CD14-positive monocyte (primary cell): Measurements from ENCODE around the gene LRRC49. TPM values are rescaled to one million over a fixed set of nuclear protein-coding genes. Genes with fewer than 3 reads are reported as not detected.

ENCODE experiments used
- DNase-seq, 3 donors: peaks; one replicate each; pipeline ENCODE4 v3.0.0-alpha.2; 2011 to 2022
- H2AFZ ChIP-seq: 2 replicates; pipeline ENCODE4 v1.6.0; 2012; ENCODE audit warnings: mild to moderate bottlenecking, low read depth, low read length, inconsistent platforms; ENCODE audit not compliant: insufficient read depth, poor library complexity, severe bottlenecking
- H3K27ac ChIP-seq, 2 donors: 1 replicate in 1 of 2; 2 replicates in 1 of 2; pipeline ENCODE4 v1.5.1; 2012 to 2013; ENCODE audit warnings: low read length in 2 of 2, control low read depth in 1 of 2, inconsistent platforms in 1 of 2, low read depth in 1 of 2, mild to moderate bottlenecking in 1 of 2
- H3K27me3 ChIP-seq, 2 donors: one replicate each; pipeline versions ENCODE4 v1.6.0 to v1.6.1; 2011 to 2013; ENCODE audit warnings: low read length in 2 of 2; ENCODE audit not compliant: control insufficient read depth in 2 of 2, insufficient read depth in 2 of 2
- H3K36me3 ChIP-seq, 2 donors: replicated peaks in 1 of 2; 1 replicate in 1 of 2; 2 replicates in 1 of 2; pipeline versions ENCODE4 v1.5.1 to v1.6.1; 2012 to 2013; ENCODE audit warnings: low read length in 2 of 2, control low read depth in 1 of 2, inconsistent platforms in 1 of 2, mild to moderate bottlenecking in 1 of 2; ENCODE audit not compliant: insufficient read depth in 2 of 2, control insufficient read depth in 1 of 2
- H3K4me1 ChIP-seq, 2 donors: 1 replicate in 1 of 2; 2 replicates in 1 of 2; pipeline versions ENCODE4 v1.5.1 to v1.6.1; 2012 to 2013; ENCODE audit warnings: low read length in 2 of 2, control low read depth in 1 of 2, inconsistent platforms in 1 of 2, mild to moderate bottlenecking in 1 of 2, moderate library complexity in 1 of 2; ENCODE audit not compliant: insufficient read depth in 2 of 2, control insufficient read depth in 1 of 2
- H3K4me2 ChIP-seq: replicated peaks from 2 replicates; pipeline ENCODE3; 2012; ENCODE audit warnings: low read length, moderate library complexity, mild to moderate bottlenecking; ENCODE audit not compliant: poor library complexity, severe bottlenecking; ENCODE audit errors: extremely low read depth
- H3K4me3 ChIP-seq, 3 experiments: fragments of 200-600 bp in 1 of 3; sonication (generic) in 1 of 3; replicated peaks in 1 of 3; 1 replicate in 2 of 3; 2 replicates in 1 of 3; pipeline ENCODE4 v1.5.1; 2011 to 2013; ENCODE audit warnings: low read length in 3 of 3, mild to moderate bottlenecking in 3 of 3, control low read depth in 2 of 3, low read depth in 2 of 3, inconsistent platforms in 1 of 3, moderate library complexity in 1 of 3
- H3K79me2 ChIP-seq: 2 replicates; pipeline ENCODE4 v1.6.0; 2012; ENCODE audit warnings: mild to moderate bottlenecking, control low read depth, inconsistent platforms, low read length, moderate library complexity; ENCODE audit not compliant: insufficient read depth
- H3K9ac ChIP-seq: 2 replicates; pipeline ENCODE4 v1.6.0; 2017; ENCODE audit warnings: low read length, mild to moderate bottlenecking; ENCODE audit not compliant: insufficient read depth, poor library complexity, severe bottlenecking
- H3K9me3 ChIP-seq, 2 donors: replicated peaks in 1 of 2; 1 replicate in 1 of 2; 2 replicates in 1 of 2; pipeline versions ENCODE4 v1.5.1 to v1.6.1; 2012 to 2013; ENCODE audit warnings: low read length in 2 of 2, control low read depth in 1 of 2; ENCODE audit not compliant: control insufficient read depth in 1 of 2, insufficient read depth in 1 of 2
- H4K20me1 ChIP-seq: 2 replicates; pipeline ENCODE4 v1.6.0; 2012; ENCODE audit warnings: mild to moderate bottlenecking, low read length, control low read depth, moderate library complexity; ENCODE audit not compliant: insufficient read depth
- H3K27ac Mint-ChIP-seq, 7 donors: one replicate each; pipeline ENCODE4 v1.8.0; 2020; ENCODE audit warnings: mild to moderate bottlenecking in 7 of 7, mixed read lengths in 7 of 7, moderate library complexity in 6 of 7, inconsistent platforms in 2 of 7
- H3K27me3 Mint-ChIP-seq, 3 donors: one replicate each; pipeline ENCODE4 v1.8.0; 2021 to 2022; ENCODE audit warnings: low read depth in 3 of 3, mild to moderate bottlenecking in 3 of 3, mixed read lengths in 3 of 3, moderate library complexity in 3 of 3, inconsistent platforms in 1 of 3
- H3K36me3 Mint-ChIP-seq, 2 donors: one replicate each; pipeline ENCODE4 v1.8.0; 2020; ENCODE audit warnings: mixed read lengths in 2 of 2, inconsistent platforms in 1 of 2, mild to moderate bottlenecking in 1 of 2
- H3K4me1 Mint-ChIP-seq: one replicate; pipeline ENCODE4 v1.8.0; 2020; ENCODE audit warnings: mild to moderate bottlenecking, mixed read lengths
- H3K4me3 Mint-ChIP-seq, 2 donors: one replicate each; pipeline ENCODE4 v1.8.0; 2020; ENCODE audit warnings: mild to moderate bottlenecking in 2 of 2, mixed read lengths in 2 of 2, moderate library complexity in 1 of 2
- H3K9me3 Mint-ChIP-seq, 7 donors: one replicate each; pipeline ENCODE4 v1.8.0; 2020 to 2022; ENCODE audit warnings: mixed read lengths in 7 of 7, mild to moderate bottlenecking in 6 of 7, moderate library complexity in 6 of 7, inconsistent platforms in 2 of 7
- WGBS: methylation state at CpG from one replicate; pipeline ENCODE4 v1.1.5; 2013; ENCODE audit warnings: missing lambda C conversion rate; ENCODE audit not compliant: insufficient coverage; 5-methylcytosine and 5-hydroxymethylcytosine counted together
- intact Hi-C, 2 donors: fragments of 100-400 bp; cut with micrococcal nuclease; formaldehyde crosslinking; loops; one replicate each; pipeline versions ENCODE4 v1.15.0 to v1.15.1; 2023
- polyA plus RNA-seq, 3 donors: library from polyadenylated mRNA; depleted of rRNA in 1 of 3; unstranded in 2 of 3; stranded (reverse) in 1 of 3; fragments of 300-500 nt in 2 of 3; fragments of >200 nt in 1 of 3; fragmentation: Illumina TruSeq in 2 of 3; gene quantifications; 1 replicate in 2 of 3; 2 replicates in 1 of 3; pipeline ENCODE4 v1.2.3, GENCODE V29; 2012 to 2021
- TF ChIP-seq, protein P1 (sequence below): fragments of 200-600 bp; IDR thresholded peaks from one replicate; pipeline ENCODE4 v1.8.0; 2022; ENCODE audit warnings: antibody characterized with exemption, mild to moderate bottlenecking

Gene LRRC49
- polyA plus RNA-seq, 3 donors: 0.08 to 0.51 (median 0.24) TPM

DNA sequence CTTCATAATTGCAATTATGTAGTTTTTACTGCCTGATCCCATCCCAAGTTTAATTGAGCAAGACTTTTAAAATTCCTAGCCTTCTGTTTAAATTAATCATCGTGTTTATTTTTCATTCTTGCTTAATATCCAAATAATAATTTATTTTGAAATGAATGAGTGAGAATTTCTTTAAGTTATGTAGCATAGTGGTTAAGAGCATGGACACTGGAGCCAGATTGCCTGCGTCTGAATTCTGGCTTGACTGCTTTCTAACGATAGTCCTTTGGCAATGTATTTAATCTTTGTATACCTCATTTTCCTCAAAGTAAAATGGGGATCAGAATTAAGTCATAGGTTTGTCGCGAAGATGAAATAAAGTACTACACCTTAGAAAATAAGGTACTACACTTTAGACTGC is 71.4 kb downstream of the LRRC49 start:
- no peak overlapping the region for H2AFZ ChIP-seq
- Mint-ChIP-seq H3K27ac (no peak overlapping the region), H3K4me3 (no peak overlapping the region), H3K36me3 (no peaks in the 10 kb centered on the region), H3K27me3 (no peaks in the 10 kb centered on the region), H3K4me1 (no peaks in the 10 kb centered on the region), H3K9me3 (peaks cover 0 to 5% (median 2%) of the 10 kb centered on the region in 7 donors)
- no peaks in the 10 kb centered on the region for H3K4me1 ChIP-seq
- no peaks in the 10 kb centered on the region for H3K36me3 ChIP-seq
- intact Hi-C loops: no loop called here
- no peaks in the 10 kb centered on the region for H3K79me2 ChIP-seq
- no peak overlapping the region for H3K9ac ChIP-seq
- no peak for DNase-seq
- H4K20me1 ChIP-seq: no peaks in the 10 kb centered on the region
- no peak overlapping the region for H3K27ac ChIP-seq
- TF ChIP-seq, protein P1, sequence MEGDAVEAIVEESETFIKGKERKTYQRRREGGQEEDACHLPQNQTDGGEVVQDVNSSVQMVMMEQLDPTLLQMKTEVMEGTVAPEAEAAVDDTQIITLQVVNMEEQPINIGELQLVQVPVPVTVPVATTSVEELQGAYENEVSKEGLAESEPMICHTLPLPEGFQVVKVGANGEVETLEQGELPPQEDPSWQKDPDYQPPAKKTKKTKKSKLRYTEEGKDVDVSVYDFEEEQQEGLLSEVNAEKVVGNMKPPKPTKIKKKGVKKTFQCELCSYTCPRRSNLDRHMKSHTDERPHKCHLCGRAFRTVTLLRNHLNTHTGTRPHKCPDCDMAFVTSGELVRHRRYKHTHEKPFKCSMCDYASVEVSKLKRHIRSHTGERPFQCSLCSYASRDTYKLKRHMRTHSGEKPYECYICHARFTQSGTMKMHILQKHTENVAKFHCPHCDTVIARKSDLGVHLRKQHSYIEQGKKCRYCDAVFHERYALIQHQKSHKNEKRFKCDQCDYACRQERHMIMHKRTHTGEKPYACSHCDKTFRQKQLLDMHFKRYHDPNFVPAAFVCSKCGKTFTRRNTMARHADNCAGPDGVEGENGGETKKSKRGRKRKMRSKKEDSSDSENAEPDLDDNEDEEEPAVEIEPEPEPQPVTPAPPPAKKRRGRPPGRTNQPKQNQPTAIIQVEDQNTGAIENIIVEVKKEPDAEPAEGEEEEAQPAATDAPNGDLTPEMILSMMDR: no peak
- no CpG with 5 or more reads among the region's 5 CpGs for WGBS
- no peaks in the 10 kb centered on the region for H3K27me3 ChIP-seq
- H3K9me3 ChIP-seq: no peaks in the 10 kb centered on the region
- H3K4me3 ChIP-seq: no peak overlapping the region
- H3K4me2 ChIP-seq: no peak overlapping the region

DNA sequence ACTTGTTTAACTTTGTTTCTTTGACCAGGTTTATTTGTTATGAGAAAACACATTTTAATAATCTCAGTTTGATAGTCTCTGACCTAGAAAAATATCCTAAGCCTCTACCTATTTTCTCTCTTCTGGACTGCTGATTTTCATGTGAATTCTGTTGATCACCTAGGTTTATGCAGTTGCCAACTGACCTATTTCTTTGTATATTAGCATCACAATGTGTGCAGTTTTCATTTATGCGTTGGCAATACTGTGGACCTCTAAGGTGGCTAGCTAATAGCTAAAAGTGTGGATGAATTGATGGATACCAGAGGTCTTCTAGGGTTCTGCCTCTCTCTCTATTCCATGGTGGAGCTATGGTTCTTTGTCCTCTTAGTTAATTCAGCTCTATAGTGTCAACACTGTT is 72.1 kb downstream of the LRRC49 start:
- Histone ChIP-seq H3K4me3 (no peak overlapping the region), H3K4me1 (no peaks in the 10 kb centered on the region), H3K9ac (no peak overlapping the region), H3K27me3 (no peaks in the 10 kb centered on the region), H3K36me3 (no peaks in the 10 kb centered on the region), H4K20me1 (no peaks in the 10 kb centered on the region), H3K9me3 (no peaks in the 10 kb centered on the region), H3K27ac (no peak overlapping the region), H2AFZ (no peak overlapping the region), H3K4me2 (no peak overlapping the region), H3K79me2 (no peaks in the 10 kb centered on the region)
- no peaks in the 10 kb centered on the region for H3K4me1 Mint-ChIP-seq
- H3K36me3 Mint-ChIP-seq: no peaks in the 10 kb centered on the region
- no peaks in the 10 kb centered on the region for H3K27me3 Mint-ChIP-seq
- TF ChIP-seq, protein P1: no peak
- DNase-seq: no peak
- H3K27ac Mint-ChIP-seq: no peak overlapping the region
- H3K9me3 Mint-ChIP-seq: peaks cover 0 to 3% (median 2%) of the 10 kb centered on the region in 7 donors
- WGBS: no CpG with 5 or more reads among the region's 1 CpG
- H3K4me3 Mint-ChIP-seq: no peak overlapping the region
- intact Hi-C loops: no loop called here
